ENCODE data around the gene KLK6. TPM values are rescaled to one million over a fixed set of nuclear protein-coding genes. Genes with fewer than 3 reads are reported as not detected.
"Not testable (repeated sequence)": the region's sequence is repeated elsewhere in the genome, so short reads cannot be mapped to it uniquely, and the experiment has no call there.

Gene KLK6
- polyA plus RNA-seq, 3 donors = not detected

DNA sequence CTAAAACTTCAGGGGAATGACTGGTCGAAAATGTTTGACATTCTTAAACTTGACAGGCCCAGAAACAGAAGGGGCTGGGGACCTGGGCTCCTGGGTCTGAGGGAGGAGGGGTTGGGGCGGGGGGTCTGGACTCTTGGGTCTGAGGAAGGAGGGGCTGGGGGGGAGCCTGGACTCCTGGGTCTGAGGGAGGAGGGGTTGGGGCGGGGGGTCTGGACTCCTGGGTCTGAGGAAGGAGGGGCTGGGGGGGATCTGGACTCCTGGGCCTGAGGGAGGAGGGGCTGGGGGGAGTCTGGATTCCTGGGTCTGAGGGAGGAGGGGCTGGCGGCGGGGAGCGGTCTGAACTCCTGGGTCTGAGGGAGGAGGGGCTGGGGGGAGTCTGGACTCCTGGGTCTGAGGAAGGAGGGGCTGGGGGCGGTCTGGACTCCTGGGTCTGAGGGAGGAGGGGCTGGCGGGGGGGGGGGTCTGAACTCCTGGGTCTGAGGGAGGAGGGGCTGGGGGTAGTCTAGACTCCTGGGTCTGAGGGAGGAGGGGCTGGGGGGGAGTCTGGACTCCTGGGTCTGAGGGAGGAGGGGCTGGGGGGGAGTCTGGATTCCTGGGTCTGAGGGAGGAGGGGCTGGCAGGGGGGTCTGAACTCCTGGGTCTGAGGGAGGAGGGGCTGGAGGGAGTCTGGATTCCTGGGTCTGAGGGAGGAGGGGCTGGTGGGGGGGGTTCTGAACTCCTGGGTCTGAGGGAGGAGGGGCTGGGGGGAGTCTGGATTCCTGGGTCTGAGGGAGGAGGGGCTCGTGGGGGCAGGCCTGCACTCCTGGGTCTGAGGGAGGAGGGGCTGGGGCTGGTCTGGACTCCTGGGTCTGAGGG lies 5.5 kb upstream of the KLK6 start:
- no peak overlapping the region for H3K4me3 ChIP-seq (replicated peaks in 1 of 3; ENCODE audit: low read depth in 2 of 3, low read length in 3 of 3)
- H3K4me2 ChIP-seq (replicated peaks; ENCODE audit: extremely low read depth, low read length, poor library complexity, severe bottlenecking) = no peak overlapping the region
- no peaks in the 10 kb centered on the region for H3K4me1 ChIP-seq (ENCODE audit: control insufficient read depth in 1 of 2, insufficient read depth in 2 of 2, low read length in 2 of 2)
- Mint-ChIP-seq H3K27me3 (ENCODE audit: low read depth in 3 of 3) (peaks cover 12 to 18% (median 15%) of the 10 kb centered on the region in 3 donors), H3K4me3 (no peak overlapping the region), H3K27ac (no peak overlapping the region), H3K9me3 (peaks cover 0 to 3% (median 0%) of the 10 kb centered on the region in 7 donors), H3K36me3 (no peaks in the 10 kb centered on the region), H3K4me1 (no peaks in the 10 kb centered on the region)
- no peak overlapping the region for H3K27ac ChIP-seq (ENCODE audit: low read depth in 1 of 2, low read length in 2 of 2)
- TF ChIP-seq, protein P1, sequence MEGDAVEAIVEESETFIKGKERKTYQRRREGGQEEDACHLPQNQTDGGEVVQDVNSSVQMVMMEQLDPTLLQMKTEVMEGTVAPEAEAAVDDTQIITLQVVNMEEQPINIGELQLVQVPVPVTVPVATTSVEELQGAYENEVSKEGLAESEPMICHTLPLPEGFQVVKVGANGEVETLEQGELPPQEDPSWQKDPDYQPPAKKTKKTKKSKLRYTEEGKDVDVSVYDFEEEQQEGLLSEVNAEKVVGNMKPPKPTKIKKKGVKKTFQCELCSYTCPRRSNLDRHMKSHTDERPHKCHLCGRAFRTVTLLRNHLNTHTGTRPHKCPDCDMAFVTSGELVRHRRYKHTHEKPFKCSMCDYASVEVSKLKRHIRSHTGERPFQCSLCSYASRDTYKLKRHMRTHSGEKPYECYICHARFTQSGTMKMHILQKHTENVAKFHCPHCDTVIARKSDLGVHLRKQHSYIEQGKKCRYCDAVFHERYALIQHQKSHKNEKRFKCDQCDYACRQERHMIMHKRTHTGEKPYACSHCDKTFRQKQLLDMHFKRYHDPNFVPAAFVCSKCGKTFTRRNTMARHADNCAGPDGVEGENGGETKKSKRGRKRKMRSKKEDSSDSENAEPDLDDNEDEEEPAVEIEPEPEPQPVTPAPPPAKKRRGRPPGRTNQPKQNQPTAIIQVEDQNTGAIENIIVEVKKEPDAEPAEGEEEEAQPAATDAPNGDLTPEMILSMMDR (IDR thresholded peaks at IDR 0.05) = no peak
- H3K9me3 ChIP-seq (replicated peaks in 1 of 2; ENCODE audit: control insufficient read depth in 1 of 2, insufficient read depth in 1 of 2, low read length in 2 of 2) = no peaks in the 10 kb centered on the region
- peaks cover 0 to 3% of the 10 kb centered on the region in 2 donors for H3K27me3 ChIP-seq (ENCODE audit: control insufficient read depth in 2 of 2, insufficient read depth in 2 of 2, low read length in 2 of 2)
- DNase-seq = no peak
- WGBS (ENCODE audit: insufficient coverage) = 79% methylated on average over 2 of the region's 9 CpGs
- H2AFZ ChIP-seq (ENCODE audit: insufficient read depth, low read depth, low read length, poor library complexity, severe bottlenecking) = no peak overlapping the region
- H3K36me3 ChIP-seq (replicated peaks in 1 of 2; ENCODE audit: control insufficient read depth in 1 of 2, insufficient read depth in 2 of 2, low read length in 2 of 2) = no peaks in the 10 kb centered on the region
- H3K79me2 ChIP-seq (ENCODE audit: insufficient read depth, low read length) = no peaks in the 10 kb centered on the region
- intact Hi-C loops (cut with micrococcal nuclease) = no loop called here
- H4K20me1 ChIP-seq (ENCODE audit: insufficient read depth, low read length) = no peaks in the 10 kb centered on the region
- no peak overlapping the region for H3K9ac ChIP-seq (ENCODE audit: insufficient read depth, low read length, poor library complexity, severe bottlenecking)

DNA sequence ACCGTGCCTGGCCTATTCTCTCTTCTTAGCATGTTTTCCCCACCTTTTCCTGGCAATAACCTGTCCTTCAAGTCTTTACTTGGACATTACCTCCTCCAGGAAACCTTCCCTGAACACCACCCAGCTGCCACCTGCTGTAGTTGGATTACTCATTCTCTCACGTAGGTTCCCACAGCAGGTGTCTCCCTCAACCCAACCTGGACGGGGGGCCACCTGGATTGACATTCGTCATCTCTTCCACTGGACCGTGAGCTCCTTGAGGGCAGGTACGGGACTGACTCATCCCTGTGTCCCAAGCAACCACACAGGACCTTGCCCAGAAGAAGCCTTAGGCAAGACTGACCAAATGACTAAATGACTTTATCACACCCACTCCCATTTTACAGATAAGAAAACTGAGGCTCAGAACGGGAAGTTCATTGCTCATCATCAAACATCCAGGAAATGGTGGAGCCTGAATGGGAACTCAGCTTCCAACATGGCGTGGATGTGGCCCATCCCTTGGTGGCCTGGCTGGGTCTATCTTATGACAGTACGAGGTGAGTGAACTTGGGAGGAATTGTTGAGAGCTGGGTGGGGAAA lies 3.5 kb upstream of the KLK6 start:
- Histone ChIP-seq H4K20me1 (ENCODE audit: insufficient read depth, low read length) (no peaks in the 10 kb centered on the region), H3K4me1 (ENCODE audit: control insufficient read depth in 1 of 2, insufficient read depth in 2 of 2, low read length in 2 of 2) (no peaks in the 10 kb centered on the region), H3K9me3 (replicated peaks in 1 of 2; ENCODE audit: control insufficient read depth in 1 of 2, insufficient read depth in 1 of 2, low read length in 2 of 2) (no peaks in the 10 kb centered on the region), H3K79me2 (ENCODE audit: insufficient read depth, low read length) (no peaks in the 10 kb centered on the region), H3K4me3 (replicated peaks in 1 of 3; ENCODE audit: low read depth in 2 of 3, low read length in 3 of 3) (no peak overlapping the region), H2AFZ (ENCODE audit: insufficient read depth, low read depth, low read length, poor library complexity, severe bottlenecking) (no peak overlapping the region), H3K27ac (ENCODE audit: low read depth in 1 of 2, low read length in 2 of 2) (no peak overlapping the region), H3K36me3 (replicated peaks in 1 of 2; ENCODE audit: control insufficient read depth in 1 of 2, insufficient read depth in 2 of 2, low read length in 2 of 2) (no peaks in the 10 kb centered on the region), H3K27me3 (ENCODE audit: control insufficient read depth in 2 of 2, insufficient read depth in 2 of 2, low read length in 2 of 2) (no peaks in the 10 kb centered on the region), H3K9ac (ENCODE audit: insufficient read depth, low read length, poor library complexity, severe bottlenecking) (no peak overlapping the region), H3K4me2 (replicated peaks; ENCODE audit: extremely low read depth, low read length, poor library complexity, severe bottlenecking) (no peak overlapping the region)
- Mint-ChIP-seq H3K4me3 (no peak overlapping the region), H3K36me3 (no peaks in the 10 kb centered on the region), H3K4me1 (no peaks in the 10 kb centered on the region), H3K27me3 (ENCODE audit: low read depth in 3 of 3) (peaks cover 8 to 13% (median 10%) of the 10 kb centered on the region in 3 donors), H3K9me3 (peaks cover 0 to 3% (median 0%) of the 10 kb centered on the region in 7 donors), H3K27ac (no peak overlapping the region)
- TF ChIP-seq, protein P1 (IDR thresholded peaks at IDR 0.05) = no peak
- 80% methylated on average over 7 of the region's 9 CpGs for WGBS (ENCODE audit: insufficient coverage)
- intact Hi-C loops (cut with micrococcal nuclease) = no loop called here
- DNase-seq = no peak

DNA sequence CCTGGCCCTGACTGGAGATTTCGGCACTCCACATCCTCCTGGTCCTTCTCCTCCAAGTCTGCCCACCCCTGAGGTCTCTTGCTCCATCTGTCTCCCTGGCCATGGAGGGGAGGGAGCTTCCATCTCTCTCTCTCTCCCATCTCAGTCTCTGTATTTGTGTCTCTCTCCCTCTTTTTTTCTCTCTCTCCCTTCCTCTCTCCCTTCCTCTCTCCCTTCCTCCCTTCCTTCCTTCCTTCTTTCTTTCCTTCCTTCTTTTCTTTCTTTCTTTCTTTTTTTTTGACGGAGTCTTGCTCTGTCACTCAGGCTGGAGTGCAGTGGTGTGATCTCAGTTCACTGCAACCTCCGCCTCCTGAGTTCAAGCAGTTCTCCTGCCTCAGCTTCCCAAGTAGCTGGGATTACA lies 419 bp upstream of the KLK6 start:
- H3K4me3 Mint-ChIP-seq; intact Hi-C loops (cut with micrococcal nuclease); H3K9ac ChIP-seq (ENCODE audit: insufficient read depth, low read length, poor library complexity, severe bottlenecking); H3K4me1 ChIP-seq (ENCODE audit: control insufficient read depth in 1 of 2, insufficient read depth in 2 of 2, low read length in 2 of 2); H3K4me2 ChIP-seq (replicated peaks; ENCODE audit: extremely low read depth, low read length, poor library complexity, severe bottlenecking); H4K20me1 ChIP-seq (ENCODE audit: insufficient read depth, low read length); H3K79me2 ChIP-seq (ENCODE audit: insufficient read depth, low read length); H3K27ac ChIP-seq (ENCODE audit: low read depth in 1 of 2, low read length in 2 of 2); H3K27ac Mint-ChIP-seq; H2AFZ ChIP-seq (ENCODE audit: insufficient read depth, low read depth, low read length, poor library complexity, severe bottlenecking); H3K27me3 ChIP-seq (ENCODE audit: control insufficient read depth in 2 of 2, insufficient read depth in 2 of 2, low read length in 2 of 2); H3K4me1 Mint-ChIP-seq; H3K4me3 ChIP-seq (replicated peaks in 1 of 3; ENCODE audit: low read depth in 2 of 3, low read length in 3 of 3); H3K9me3 Mint-ChIP-seq; H3K36me3 Mint-ChIP-seq; DNase-seq; H3K9me3 ChIP-seq (replicated peaks in 1 of 2; ENCODE audit: control insufficient read depth in 1 of 2, insufficient read depth in 1 of 2, low read length in 2 of 2); H3K36me3 ChIP-seq (replicated peaks in 1 of 2; ENCODE audit: control insufficient read depth in 1 of 2, insufficient read depth in 2 of 2, low read length in 2 of 2): not testable (repeated sequence)
- 80% methylated on average over 1 of the region's 3 CpGs for WGBS (ENCODE audit: insufficient coverage)
- peaks cover 8 to 19% (median 14%) of the 10 kb centered on the region in 3 donors for H3K27me3 Mint-ChIP-seq (ENCODE audit: low read depth in 3 of 3)
